ENCODE data around the gene TNRC18.

GRCh38 chr7:5396999-5397663 lies 26.5 kb downstream of the TNRC18 start:
- TF ChIP-seq POLR2A (IDR thresholded peaks at IDR 0.05; ENCODE audit: low read length) (peak; percentile 86), GATA1 (IDR thresholded peaks at IDR 0.05; ENCODE audit: low read depth, low read length) (no peak)
